ENCODE data around the gene TEX261.

TEX261 gene

GRCh38 chr2:70959851-70960832 lies 34.5 kb downstream of the TEX261 start:
- DNase-seq (ENCODE audit: low read depth, low spot score) = no peak

DNA sequence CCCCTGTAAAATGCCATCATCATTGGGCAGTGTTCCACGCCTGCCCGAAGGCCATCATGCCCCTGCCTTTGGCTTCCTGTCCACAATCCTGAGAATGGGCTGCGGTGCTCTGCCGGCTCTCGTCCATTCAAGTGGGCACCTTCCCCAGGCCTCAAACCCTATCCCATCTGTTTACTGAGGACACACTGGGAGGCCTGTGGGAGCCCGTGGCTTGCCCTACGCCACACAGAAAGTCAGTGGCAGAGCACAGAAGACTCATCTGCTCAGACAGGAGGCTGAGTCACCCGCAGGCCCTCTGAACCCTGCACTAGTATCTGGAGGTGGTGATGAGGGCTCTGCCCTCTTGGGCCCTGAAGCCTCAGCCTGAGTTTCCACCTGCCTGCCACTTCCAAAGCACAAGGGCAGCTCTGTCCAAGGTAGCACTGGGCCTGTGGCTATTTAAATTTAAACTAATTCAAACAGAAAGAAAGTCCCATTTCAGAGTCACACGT lies 35.4 kb downstream of the TEX261 start:
- no peak for DNase-seq (ENCODE audit: low read depth, low spot score)

GRCh38 chr2:70958759-70959158 lies 35.9 kb downstream of the TEX261 start:
- DNase-seq (ENCODE audit: low read depth, low spot score) = no peak

DNA sequence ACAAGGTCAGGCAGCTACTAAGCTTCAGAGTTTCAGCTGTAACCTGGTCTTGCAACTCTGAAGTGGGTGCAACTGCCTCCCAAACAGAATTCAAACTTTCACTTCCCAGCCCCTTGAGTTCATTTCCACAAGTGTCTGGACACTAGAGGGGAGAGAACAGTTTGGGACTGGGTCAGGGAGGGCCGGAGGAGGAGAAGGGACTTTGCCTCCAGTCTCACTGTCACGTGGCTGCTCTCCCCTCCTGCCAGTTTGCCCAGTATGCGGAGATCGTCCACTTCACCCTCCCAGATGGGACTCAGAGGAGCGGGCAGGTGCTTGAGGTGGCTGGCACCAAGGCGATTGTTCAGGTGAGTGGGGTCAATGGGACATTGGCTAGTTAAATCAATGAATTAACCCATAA lies 36.9 kb downstream of the TEX261 start:
- DNase-seq (ENCODE audit: low read depth, low spot score) = no peak

DNA sequence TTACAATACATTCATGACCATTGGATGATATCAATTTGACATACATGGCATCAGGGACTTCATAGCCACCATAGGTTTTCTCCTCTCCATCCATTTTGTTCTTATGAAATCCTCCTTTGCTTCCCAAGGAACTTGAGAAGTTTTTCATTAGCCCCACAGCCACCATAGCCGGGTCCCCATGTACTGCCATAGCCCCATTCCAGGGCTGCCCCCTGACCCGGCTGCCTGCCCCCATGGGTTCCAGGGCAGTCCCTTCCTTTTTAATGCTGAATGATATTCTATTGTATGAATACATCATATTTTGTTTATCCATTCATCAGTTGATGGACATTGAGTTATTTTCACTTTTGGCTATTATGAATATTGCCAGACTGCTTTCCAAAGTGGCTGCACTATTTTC lies 38.5 kb downstream of the TEX261 start:
- DNase-seq (ENCODE audit: low read depth, low spot score) = no peak

- no peak for DNase-seq (ENCODE audit: low read depth, low spot score)
Measured at GRCh38 chr2:70954886-70955285, 39.8 kb downstream of the TEX261 start.

GRCh38 chr2:70949086-70949485 lies 45.6 kb downstream of the TEX261 start:
- no peak for DNase-seq (ENCODE audit: low read depth, low spot score)

GRCh38 chr2:70948337-70949003 lies 46.2 kb downstream of the TEX261 start:
- peak; percentile 49 for DNase-seq (ENCODE audit: low read depth, low spot score)

- DNase-seq (ENCODE audit: low read depth, low spot score) = no peak
Measured at GRCh38 chr2:70947556-70948184, 47.0 kb downstream of the TEX261 start.

DNA sequence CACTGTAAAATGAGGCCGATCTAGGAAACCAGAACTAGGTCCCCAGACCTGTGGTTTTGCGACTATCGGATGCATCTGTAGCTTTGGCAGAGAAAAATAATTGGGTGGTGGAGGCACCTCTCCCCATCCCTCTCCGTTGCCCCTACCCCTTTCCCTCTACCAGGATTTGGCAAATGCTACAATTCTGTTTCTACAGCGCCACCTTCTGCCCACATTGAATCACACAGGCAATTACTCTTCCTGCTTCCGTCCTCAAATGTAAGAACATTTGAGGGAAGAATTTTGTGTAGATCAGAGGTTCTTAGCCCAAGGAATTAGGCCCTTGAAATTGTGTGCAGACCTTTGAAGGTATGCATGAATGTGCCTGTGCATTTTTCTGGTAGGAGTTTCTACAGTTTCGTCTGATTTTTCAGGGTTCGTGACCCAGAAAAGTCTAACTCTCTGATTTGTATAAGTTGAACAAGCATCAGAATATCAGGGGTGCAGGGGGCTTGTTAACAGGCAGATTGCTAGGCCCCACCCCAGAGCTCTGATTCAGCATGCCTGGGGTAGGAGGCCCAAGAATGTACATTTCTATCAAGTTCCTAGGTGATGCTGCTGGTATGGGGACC lies 47.7 kb downstream of the TEX261 start:
- peak; percentile 29 for DNase-seq (ENCODE audit: low read depth, low spot score)

DNA sequence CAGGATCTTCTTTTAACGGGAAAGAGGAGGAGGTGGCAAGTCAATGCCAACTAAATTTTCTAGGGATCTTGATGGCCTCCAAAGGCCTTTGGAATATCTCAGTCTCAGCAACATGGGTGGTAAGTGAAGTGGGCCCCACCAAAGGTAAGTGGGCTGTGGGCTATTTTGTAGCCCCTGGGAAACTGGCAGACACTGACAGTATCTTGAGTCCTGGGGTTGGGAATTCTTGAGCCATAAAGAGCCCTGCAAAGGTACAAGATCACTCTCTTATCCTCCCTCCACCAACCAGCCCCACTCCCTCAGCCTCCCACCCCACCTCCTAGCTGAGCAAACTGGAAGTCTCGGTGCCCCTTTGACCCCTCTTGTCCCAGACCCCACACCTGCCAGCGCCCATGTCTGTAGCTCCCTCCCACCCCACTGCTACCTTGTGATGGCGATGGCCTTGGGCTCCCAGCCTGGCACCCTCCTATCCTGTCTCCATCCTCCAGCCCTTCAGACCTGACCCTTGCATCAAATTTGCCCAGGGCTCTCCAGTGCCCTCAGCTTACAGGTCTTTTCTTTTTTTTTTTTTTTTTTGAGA lies 50.5 kb downstream of the TEX261 start:
- no peak for DNase-seq (ENCODE audit: low read depth, low spot score)

DNA sequence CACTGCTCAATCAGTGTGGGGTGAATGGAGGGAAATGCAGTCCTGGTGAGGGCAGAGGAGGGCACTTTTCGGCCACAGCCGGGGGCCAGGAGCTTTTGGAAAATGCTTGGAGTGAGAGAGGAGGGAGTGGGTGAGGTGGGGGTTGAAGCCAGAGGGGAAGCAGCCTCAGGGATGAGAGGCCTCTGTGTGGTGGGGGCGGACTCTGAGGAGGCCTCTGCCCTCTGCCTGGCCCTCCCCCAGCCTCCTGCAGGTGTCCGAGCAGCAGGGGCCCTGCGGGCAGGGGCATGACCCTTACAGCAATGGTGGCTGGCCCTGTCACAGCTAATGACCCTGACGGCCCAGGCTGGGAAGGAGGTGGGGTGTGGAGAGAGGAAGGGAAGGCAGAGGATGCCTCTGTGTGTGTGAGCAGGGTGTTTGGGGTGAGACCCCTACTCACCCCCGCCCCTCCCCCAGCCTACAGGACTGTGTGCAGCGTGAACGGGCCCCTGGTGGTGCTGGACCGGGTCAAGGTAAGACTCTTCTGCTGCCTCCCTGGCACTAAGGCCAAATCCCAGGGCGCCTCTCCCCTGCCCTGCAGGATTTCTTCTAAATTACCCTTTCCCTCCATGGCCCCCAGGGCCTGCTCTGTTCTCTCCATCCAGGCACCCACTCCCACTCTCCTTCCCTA lies 51.3 kb downstream of the TEX261 start:
- no peak for DNase-seq (ENCODE audit: low read depth, low spot score)

DNA sequence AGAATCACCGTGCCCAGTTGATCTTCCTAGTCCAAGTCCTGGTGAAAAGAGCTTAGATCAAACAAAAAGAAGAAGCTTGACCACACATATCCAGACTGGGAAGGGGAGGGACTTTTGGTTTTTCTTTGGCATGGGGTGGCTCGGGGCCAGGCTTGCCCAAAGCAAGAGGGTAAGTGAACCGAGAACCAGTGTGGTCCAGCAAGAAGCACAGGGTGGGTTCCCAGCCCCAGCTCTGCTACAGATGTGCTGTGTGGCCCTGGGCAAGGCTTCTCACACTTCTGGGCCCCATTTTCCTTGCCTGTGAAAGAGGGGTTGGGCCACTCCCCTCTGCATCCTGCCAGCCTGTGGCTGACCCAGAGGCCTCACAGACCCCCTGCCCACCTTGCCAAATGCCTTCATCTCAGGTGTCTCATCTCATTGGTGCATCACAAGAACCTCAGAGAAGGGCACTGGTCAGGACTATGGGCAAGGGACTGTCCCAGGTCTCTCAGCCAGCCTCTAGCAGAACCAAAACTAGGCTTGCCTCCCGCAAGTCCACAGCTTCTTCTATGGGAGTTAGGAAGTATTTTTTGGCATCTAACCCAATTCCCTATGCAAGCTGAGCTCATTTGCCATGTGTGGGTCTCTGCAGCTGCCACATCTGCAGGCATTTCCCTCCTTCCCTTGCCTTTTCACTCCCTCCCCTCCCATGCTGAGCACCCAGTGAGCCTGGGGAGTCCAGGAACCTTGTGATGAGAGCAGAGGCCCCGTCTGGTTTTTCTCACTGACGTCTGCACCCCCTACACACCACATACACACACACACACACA lies 52.1 kb downstream of the TEX261 start:
- peak; percentile 37 for DNase-seq (ENCODE audit: low read depth, low spot score)

DNA sequence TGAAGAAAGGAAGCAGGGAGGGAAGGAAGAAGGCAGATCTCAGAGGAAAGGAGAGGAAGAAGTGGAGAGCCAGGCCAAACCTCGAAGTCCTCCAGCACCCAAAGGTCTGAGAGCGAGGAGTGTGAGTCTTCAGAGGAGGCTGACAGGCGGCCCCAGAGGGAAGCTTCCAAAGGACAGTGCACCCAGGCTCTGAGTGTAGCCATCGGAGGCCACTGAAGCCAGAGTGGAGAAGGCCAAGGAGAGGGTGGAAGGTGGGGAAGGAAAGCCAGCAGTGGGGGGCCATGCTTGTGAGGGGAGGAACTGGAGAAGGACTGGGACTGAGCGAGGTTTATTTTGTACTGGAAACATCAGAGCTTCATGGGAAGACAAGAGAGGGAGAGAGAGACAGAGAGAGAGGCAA lies 53.0 kb downstream of the TEX261 start:
- no peak for DNase-seq (ENCODE audit: low read depth, low spot score)

- no peak for DNase-seq (ENCODE audit: low read depth, low spot score)
Measured at GRCh38 chr2:70941186-70941585, 53.5 kb downstream of the TEX261 start.

DNA sequence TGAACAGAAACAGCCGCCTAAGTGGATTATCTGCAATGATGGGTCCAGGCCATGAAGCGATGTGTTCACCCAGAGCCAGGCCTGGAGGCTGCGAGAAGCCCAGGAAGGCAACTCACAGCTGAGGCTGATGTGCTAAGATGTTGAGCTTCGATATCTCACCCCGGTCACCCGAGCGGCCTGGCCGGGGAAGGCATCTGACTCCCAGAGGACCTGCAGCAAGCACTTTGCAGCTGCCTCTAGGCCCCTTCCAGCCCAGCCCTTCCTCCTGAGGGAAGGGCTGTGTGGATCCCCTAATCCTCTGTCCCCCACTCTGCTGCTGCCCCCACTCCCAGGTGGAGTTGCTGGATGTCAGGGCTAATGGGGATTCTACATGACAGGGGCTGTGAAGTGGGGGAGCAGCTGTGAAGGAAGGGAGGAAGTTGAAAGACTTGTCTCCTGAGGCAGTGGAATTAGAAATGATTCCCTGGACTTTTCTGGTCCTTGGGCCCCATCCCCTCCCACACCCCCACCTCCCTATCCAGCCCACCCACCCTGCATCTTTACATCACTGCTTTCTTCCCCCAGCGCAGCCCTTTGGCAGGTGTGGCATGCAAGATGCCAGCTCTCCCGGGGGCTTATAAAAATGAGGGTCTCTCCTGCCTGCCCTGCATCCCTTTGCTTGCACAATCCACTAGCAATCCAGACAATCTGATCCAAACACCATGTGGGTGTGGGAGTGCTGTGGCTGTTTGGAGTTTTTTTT lies 54.7 kb downstream of the TEX261 start:
- no peak for DNase-seq (ENCODE audit: low read depth, low spot score)

- no peak for DNase-seq (ENCODE audit: low read depth, low spot score)
Measured at GRCh38 chr2:70939001-70939838, 55.5 kb downstream of the TEX261 start.

- DNase-seq (ENCODE audit: low read depth, low spot score) = no peak
Measured at GRCh38 chr2:70938586-70938950, 56.1 kb downstream of the TEX261 start.

Measured in smooth muscle cell of the brain vasculature (primary cell).